ENCODE results near the gene PIWIL1.

PIWIL1 gene

GRCh38 chr12:130350715-130351114, 13.0 kb downstream of the PIWIL1 start:
- Histone ChIP-seq H3K36me3 (ENCODE audit: control insufficient read depth in 1 of 2, insufficient read depth in 2 of 2, low read length in 2 of 2) (no peaks in the 10 kb centered on the region), H3K4me1 (ENCODE audit: control insufficient read depth in 1 of 2, insufficient read depth in 2 of 2, low read length in 2 of 2) (no peaks in the 10 kb centered on the region), H3K9ac (ENCODE audit: low read depth in 1 of 2, low read length in 2 of 2) (no peak overlapping the region), H3K27me3 (ENCODE audit: control insufficient read depth in 1 of 2, insufficient read depth in 2 of 2, low read length in 2 of 2) (peaks cover 0 to 3% of the 10 kb centered on the region in 2 donors), H3K9me3 (ENCODE audit: control insufficient read depth in 1 of 2, low read length in 2 of 2) (no peaks in the 10 kb centered on the region), H3K27ac (ENCODE audit: low read depth, low read length) (no peak overlapping the region), H3K4me3 (ENCODE audit: low read depth in 1 of 2, low read length in 2 of 2) (no peak overlapping the region)

- no peaks in the 10 kb centered on the region for H3K9me3 ChIP-seq (ENCODE audit: control insufficient read depth in 1 of 2, low read length in 2 of 2)
Measured at GRCh38 chr12:130351326-130351725, 13.6 kb downstream of the PIWIL1 start.

GRCh38 chr12:130353081-130353480, 15.4 kb downstream of the PIWIL1 start:
- Histone ChIP-seq H3K27ac (ENCODE audit: low read depth, low read length) (no peak overlapping the region), H3K4me1 (ENCODE audit: control insufficient read depth in 1 of 2, insufficient read depth in 2 of 2, low read length in 2 of 2) (no peaks in the 10 kb centered on the region), H3K27me3 (ENCODE audit: control insufficient read depth in 1 of 2, insufficient read depth in 2 of 2, low read length in 2 of 2) (peaks cover 0 to 3% of the 10 kb centered on the region in 2 donors), H3K36me3 (ENCODE audit: control insufficient read depth in 1 of 2, insufficient read depth in 2 of 2, low read length in 2 of 2) (no peaks in the 10 kb centered on the region), H3K4me3 (ENCODE audit: low read depth in 1 of 2, low read length in 2 of 2) (no peak overlapping the region), H3K9me3 (ENCODE audit: control insufficient read depth in 1 of 2, low read length in 2 of 2) (no peaks in the 10 kb centered on the region), H3K9ac (ENCODE audit: low read depth in 1 of 2, low read length in 2 of 2) (no peak overlapping the region)

More at GRCh38 chr12:130351326-130351725, 13.6 kb downstream of the PIWIL1 start:
- Histone ChIP-seq H3K4me1 (ENCODE audit: control insufficient read depth in 1 of 2, insufficient read depth in 2 of 2, low read length in 2 of 2) (no peaks in the 10 kb centered on the region), H3K9ac (ENCODE audit: low read depth in 1 of 2, low read length in 2 of 2) (no peak overlapping the region), H3K27ac (ENCODE audit: low read depth, low read length) (no peak overlapping the region), H3K27me3 (ENCODE audit: control insufficient read depth in 1 of 2, insufficient read depth in 2 of 2, low read length in 2 of 2) (peaks cover 0 to 3% of the 10 kb centered on the region in 2 donors), H3K36me3 (ENCODE audit: control insufficient read depth in 1 of 2, insufficient read depth in 2 of 2, low read length in 2 of 2) (no peaks in the 10 kb centered on the region), H3K4me3 (ENCODE audit: low read depth in 1 of 2, low read length in 2 of 2) (no peak overlapping the region)

- no peaks in the 10 kb centered on the region for H3K4me1 ChIP-seq (ENCODE audit: control insufficient read depth in 1 of 2, insufficient read depth in 2 of 2, low read length in 2 of 2)
- H3K36me3 ChIP-seq (ENCODE audit: control insufficient read depth in 1 of 2, insufficient read depth in 2 of 2, low read length in 2 of 2): no peaks in the 10 kb centered on the region
- peaks cover 0 to 3% of the 10 kb centered on the region in 2 donors for H3K27me3 ChIP-seq (ENCODE audit: control insufficient read depth in 1 of 2, insufficient read depth in 2 of 2, low read length in 2 of 2)
- no peak overlapping the region for H3K4me3 ChIP-seq (ENCODE audit: low read depth in 1 of 2, low read length in 2 of 2)
- no peak overlapping the region for H3K9ac ChIP-seq (ENCODE audit: low read depth in 1 of 2, low read length in 2 of 2)
- H3K9me3 ChIP-seq (ENCODE audit: control insufficient read depth in 1 of 2, low read length in 2 of 2): no peaks in the 10 kb centered on the region
- no peak overlapping the region for H3K27ac ChIP-seq (ENCODE audit: low read depth, low read length)
Measured at GRCh38 chr12:130354407-130354806, 16.7 kb downstream of the PIWIL1 start.

- H3K36me3 ChIP-seq (ENCODE audit: control insufficient read depth in 1 of 2, insufficient read depth in 2 of 2, low read length in 2 of 2): no peaks in the 10 kb centered on the region
- no peak overlapping the region for H3K4me3 ChIP-seq (ENCODE audit: low read depth in 1 of 2, low read length in 2 of 2)
- no peaks in the 10 kb centered on the region for H3K9me3 ChIP-seq (ENCODE audit: control insufficient read depth in 1 of 2, low read length in 2 of 2)
- no peaks in the 10 kb centered on the region for H3K27me3 ChIP-seq (ENCODE audit: control insufficient read depth in 1 of 2, insufficient read depth in 2 of 2, low read length in 2 of 2)
- no peak overlapping the region for H3K27ac ChIP-seq (ENCODE audit: low read depth, low read length)
- no peaks in the 10 kb centered on the region for H3K4me1 ChIP-seq (ENCODE audit: control insufficient read depth in 1 of 2, insufficient read depth in 2 of 2, low read length in 2 of 2)
- H3K9ac ChIP-seq (ENCODE audit: low read depth in 1 of 2, low read length in 2 of 2): no peak overlapping the region
Measured at GRCh38 chr12:130356222-130356621, 18.5 kb downstream of the PIWIL1 start.

- Histone ChIP-seq H3K27me3 (ENCODE audit: control insufficient read depth in 1 of 2, insufficient read depth in 2 of 2, low read length in 2 of 2) (no peaks in the 10 kb centered on the region), H3K36me3 (ENCODE audit: control insufficient read depth in 1 of 2, insufficient read depth in 2 of 2, low read length in 2 of 2) (no peaks in the 10 kb centered on the region), H3K4me3 (ENCODE audit: low read depth in 1 of 2, low read length in 2 of 2) (no peak overlapping the region), H3K9ac (ENCODE audit: low read depth in 1 of 2, low read length in 2 of 2) (no peak overlapping the region), H3K9me3 (ENCODE audit: control insufficient read depth in 1 of 2, low read length in 2 of 2) (no peaks in the 10 kb centered on the region), H3K4me1 (ENCODE audit: control insufficient read depth in 1 of 2, insufficient read depth in 2 of 2, low read length in 2 of 2) (no peaks in the 10 kb centered on the region), H3K27ac (ENCODE audit: low read depth, low read length) (no peak overlapping the region)
Measured at GRCh38 chr12:130357241-130357640, 19.6 kb downstream of the PIWIL1 start.

GRCh38 chr12:130357729-130358330, 20.1 kb downstream of the PIWIL1 start:
- Histone ChIP-seq H3K9ac (ENCODE audit: low read depth in 1 of 2, low read length in 2 of 2) (no peak overlapping the region), H3K27me3 (ENCODE audit: control insufficient read depth in 1 of 2, insufficient read depth in 2 of 2, low read length in 2 of 2) (no peaks in the 10 kb centered on the region), H3K9me3 (ENCODE audit: control insufficient read depth in 1 of 2, low read length in 2 of 2) (no peaks in the 10 kb centered on the region), H3K27ac (ENCODE audit: low read depth, low read length) (no peak overlapping the region), H3K36me3 (ENCODE audit: control insufficient read depth in 1 of 2, insufficient read depth in 2 of 2, low read length in 2 of 2) (no peaks in the 10 kb centered on the region), H3K4me3 (ENCODE audit: low read depth in 1 of 2, low read length in 2 of 2) (no peak overlapping the region), H3K4me1 (ENCODE audit: control insufficient read depth in 1 of 2, insufficient read depth in 2 of 2, low read length in 2 of 2) (no peaks in the 10 kb centered on the region)

GRCh38 chr12:130362060-130362459, 24.4 kb downstream of the PIWIL1 start:
- Histone ChIP-seq H3K4me3 (ENCODE audit: low read depth in 1 of 2, low read length in 2 of 2) (no peak overlapping the region), H3K36me3 (ENCODE audit: control insufficient read depth in 1 of 2, insufficient read depth in 2 of 2, low read length in 2 of 2) (no peaks in the 10 kb centered on the region), H3K27ac (ENCODE audit: low read depth, low read length) (no peak overlapping the region), H3K4me1 (ENCODE audit: control insufficient read depth in 1 of 2, insufficient read depth in 2 of 2, low read length in 2 of 2) (no peaks in the 10 kb centered on the region), H3K9ac (ENCODE audit: low read depth in 1 of 2, low read length in 2 of 2) (no peak overlapping the region), H3K27me3 (ENCODE audit: control insufficient read depth in 1 of 2, insufficient read depth in 2 of 2, low read length in 2 of 2) (no peaks in the 10 kb centered on the region), H3K9me3 (ENCODE audit: control insufficient read depth in 1 of 2, low read length in 2 of 2) (no peaks in the 10 kb centered on the region)

GRCh38 chr12:130364578-130364977, 26.9 kb downstream of the PIWIL1 start:
- no peak overlapping the region for H3K4me3 ChIP-seq (ENCODE audit: low read depth in 1 of 2, low read length in 2 of 2)
- H3K9ac ChIP-seq (ENCODE audit: low read depth in 1 of 2, low read length in 2 of 2): no peak overlapping the region
- H3K4me1 ChIP-seq (ENCODE audit: control insufficient read depth in 1 of 2, insufficient read depth in 2 of 2, low read length in 2 of 2): no peaks in the 10 kb centered on the region
- no peaks in the 10 kb centered on the region for H3K9me3 ChIP-seq (ENCODE audit: control insufficient read depth in 1 of 2, low read length in 2 of 2)
- H3K36me3 ChIP-seq (ENCODE audit: control insufficient read depth in 1 of 2, insufficient read depth in 2 of 2, low read length in 2 of 2): no peaks in the 10 kb centered on the region
- H3K27ac ChIP-seq (ENCODE audit: low read depth, low read length): no peak overlapping the region
- no peaks in the 10 kb centered on the region for H3K27me3 ChIP-seq (ENCODE audit: control insufficient read depth in 1 of 2, insufficient read depth in 2 of 2, low read length in 2 of 2)

- no peak overlapping the region for H3K9ac ChIP-seq (ENCODE audit: low read depth in 1 of 2, low read length in 2 of 2)
- no peak overlapping the region for H3K27ac ChIP-seq (ENCODE audit: low read depth, low read length)
- no peak overlapping the region for H3K4me3 ChIP-seq (ENCODE audit: low read depth in 1 of 2, low read length in 2 of 2)
- no peaks in the 10 kb centered on the region for H3K9me3 ChIP-seq (ENCODE audit: control insufficient read depth in 1 of 2, low read length in 2 of 2)
- H3K27me3 ChIP-seq (ENCODE audit: control insufficient read depth in 1 of 2, insufficient read depth in 2 of 2, low read length in 2 of 2): no peaks in the 10 kb centered on the region
- H3K36me3 ChIP-seq (ENCODE audit: control insufficient read depth in 1 of 2, insufficient read depth in 2 of 2, low read length in 2 of 2): no peaks in the 10 kb centered on the region
- H3K4me1 ChIP-seq (ENCODE audit: control insufficient read depth in 1 of 2, insufficient read depth in 2 of 2, low read length in 2 of 2): no peaks in the 10 kb centered on the region
Measured at GRCh38 chr12:130366159-130366558, 28.5 kb downstream of the PIWIL1 start.

- Histone ChIP-seq H3K9me3 (ENCODE audit: control insufficient read depth in 1 of 2, low read length in 2 of 2) (no peaks in the 10 kb centered on the region), H3K4me3 (ENCODE audit: low read depth in 1 of 2, low read length in 2 of 2) (no peak overlapping the region), H3K27me3 (ENCODE audit: control insufficient read depth in 1 of 2, insufficient read depth in 2 of 2, low read length in 2 of 2) (no peaks in the 10 kb centered on the region), H3K36me3 (ENCODE audit: control insufficient read depth in 1 of 2, insufficient read depth in 2 of 2, low read length in 2 of 2) (no peaks in the 10 kb centered on the region), H3K4me1 (ENCODE audit: control insufficient read depth in 1 of 2, insufficient read depth in 2 of 2, low read length in 2 of 2) (no peaks in the 10 kb centered on the region), H3K27ac (ENCODE audit: low read depth, low read length) (no peak overlapping the region), H3K9ac (ENCODE audit: low read depth in 1 of 2, low read length in 2 of 2) (no peak overlapping the region)
Measured at GRCh38 chr12:130367003-130367402, 29.3 kb downstream of the PIWIL1 start.

All from duodenal mucosa (tissue), 2 donors.